GM18505 (cell line): Measurements from ENCODE around the gene BAK1.
"Not testable (repeated sequence)": the region's sequence is repeated elsewhere in the genome, so short reads cannot be mapped to it uniquely, and the experiment has no call there.

Source experiments
- ATAC-seq: cut with Tn5 transposase; IDR thresholded peaks from one replicate; pipeline ENCODE4 v1.9.1; 2021; ENCODE audit not compliant: unreplicated experiment
- POLR2A ChIP-seq: IDR thresholded peaks from 4 replicates; pipeline ENCODE4 v1.6.1; 2011; ENCODE audit warnings: borderline replicate concordance; ENCODE audit not compliant: insufficient read depth, insufficient read length; ENCODE audit errors: extremely low read depth

The BAK1 gene

DNA sequence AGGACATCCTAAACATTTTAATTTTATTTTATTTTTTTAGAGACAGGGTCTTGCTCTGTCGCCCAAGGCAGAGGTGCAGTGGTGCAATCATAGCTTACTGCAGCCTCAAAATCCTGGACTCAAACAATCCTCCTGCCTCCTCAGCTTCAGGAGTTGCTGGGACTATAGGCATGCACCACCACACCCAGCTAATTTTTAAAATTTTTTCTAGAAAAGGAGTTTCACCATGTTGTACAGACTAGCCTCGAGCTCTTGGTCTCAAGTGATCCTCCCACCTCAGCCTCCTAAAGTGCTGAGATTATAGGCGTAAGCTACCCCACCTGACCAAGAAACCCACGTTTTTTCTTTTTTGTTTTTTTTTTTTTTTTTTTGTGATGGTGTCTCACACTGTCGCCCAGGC is 33.3 kb downstream of the BAK1 start:
- TF ChIP-seq POLR2A, result no peak

DNA sequence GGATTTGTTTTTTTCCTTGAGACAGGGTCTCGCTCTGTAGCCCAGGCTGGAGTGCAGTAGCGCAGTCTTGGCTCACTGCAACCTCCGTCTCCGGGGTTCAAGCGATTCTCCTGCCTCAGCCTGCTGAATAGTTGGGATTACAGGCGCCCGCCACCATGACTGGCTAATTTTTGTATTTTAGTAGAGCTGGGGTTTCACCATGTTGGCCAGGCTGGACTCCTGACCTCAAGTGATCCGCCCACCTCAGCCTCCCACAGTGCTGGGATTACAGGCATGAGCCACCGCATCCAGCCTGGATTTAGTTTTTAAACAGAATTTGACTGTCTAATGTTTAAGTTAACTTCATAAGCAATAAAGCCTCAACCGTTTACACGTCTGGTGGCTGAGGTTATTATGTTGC is 34.8 kb downstream of the BAK1 start:
- ATAC-seq, result not testable (repeated sequence)

More for the DNA sequence above, 33.3 kb downstream of the BAK1 start:
- no peak for ATAC-seq

DNA sequence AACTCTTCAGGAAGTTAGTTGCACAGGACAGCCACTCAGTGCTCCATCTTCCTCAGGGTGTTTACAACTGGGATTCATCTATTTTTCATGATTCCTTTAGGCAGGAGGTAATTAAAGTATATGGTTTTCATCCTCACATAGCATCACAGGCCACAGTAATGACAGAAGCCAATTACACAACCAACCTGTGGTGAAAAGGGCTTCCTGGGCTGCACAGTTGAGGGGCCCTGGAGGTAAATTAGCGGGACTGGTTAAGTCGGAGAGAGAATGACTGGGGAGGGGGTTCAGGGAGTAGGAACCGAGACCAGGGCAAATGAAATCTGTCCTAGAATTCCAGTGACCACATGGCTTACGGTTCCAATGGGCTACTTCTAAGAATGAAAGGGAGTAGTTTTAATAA is 37.0 kb downstream of the BAK1 start:
- TF ChIP-seq POLR2A, result no peak
- ATAC-seq, result no peak

DNA sequence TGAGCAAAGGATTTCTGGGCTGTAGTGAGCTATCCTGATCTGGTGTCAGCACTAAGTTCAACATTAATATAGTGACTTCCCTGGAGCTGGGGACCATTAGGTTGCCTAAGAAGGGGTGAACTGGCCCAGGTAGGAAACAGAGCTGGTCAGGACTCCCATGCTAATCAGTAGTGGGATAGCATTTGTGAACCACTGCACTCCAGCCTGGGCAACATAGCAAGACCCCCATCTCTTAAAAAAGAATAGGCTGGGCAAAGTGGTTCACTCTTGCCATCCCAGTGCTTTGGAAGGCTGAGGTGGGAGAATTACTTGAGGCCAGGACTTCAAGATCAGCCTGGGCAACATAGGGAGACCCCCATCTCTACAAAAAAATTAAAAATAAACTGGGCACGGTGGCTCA is 39.3 kb downstream of the BAK1 start:
- no peak for ATAC-seq
- no peak for TF ChIP-seq POLR2A

DNA sequence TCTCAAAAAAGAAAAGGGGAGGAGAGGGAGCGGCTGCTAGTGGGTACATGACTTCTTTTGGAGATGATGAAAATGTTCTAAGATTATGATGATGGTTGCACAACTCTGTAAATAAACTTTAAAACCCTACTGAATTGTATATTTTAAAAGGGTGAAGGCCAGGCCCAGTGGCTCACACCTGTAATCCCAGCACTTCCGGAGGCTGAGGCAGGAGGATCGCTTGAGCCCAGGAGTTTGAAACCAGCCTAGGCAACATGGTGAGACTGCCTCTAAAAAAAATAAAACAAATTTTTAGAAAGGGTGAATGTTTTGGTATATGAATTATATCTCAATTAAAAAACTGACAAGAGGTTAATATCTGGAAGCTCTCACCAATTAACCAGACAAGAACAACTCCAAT is 45.4 kb downstream of the BAK1 start:
- no peak for ATAC-seq
- TF ChIP-seq POLR2A, result no peak

DNA sequence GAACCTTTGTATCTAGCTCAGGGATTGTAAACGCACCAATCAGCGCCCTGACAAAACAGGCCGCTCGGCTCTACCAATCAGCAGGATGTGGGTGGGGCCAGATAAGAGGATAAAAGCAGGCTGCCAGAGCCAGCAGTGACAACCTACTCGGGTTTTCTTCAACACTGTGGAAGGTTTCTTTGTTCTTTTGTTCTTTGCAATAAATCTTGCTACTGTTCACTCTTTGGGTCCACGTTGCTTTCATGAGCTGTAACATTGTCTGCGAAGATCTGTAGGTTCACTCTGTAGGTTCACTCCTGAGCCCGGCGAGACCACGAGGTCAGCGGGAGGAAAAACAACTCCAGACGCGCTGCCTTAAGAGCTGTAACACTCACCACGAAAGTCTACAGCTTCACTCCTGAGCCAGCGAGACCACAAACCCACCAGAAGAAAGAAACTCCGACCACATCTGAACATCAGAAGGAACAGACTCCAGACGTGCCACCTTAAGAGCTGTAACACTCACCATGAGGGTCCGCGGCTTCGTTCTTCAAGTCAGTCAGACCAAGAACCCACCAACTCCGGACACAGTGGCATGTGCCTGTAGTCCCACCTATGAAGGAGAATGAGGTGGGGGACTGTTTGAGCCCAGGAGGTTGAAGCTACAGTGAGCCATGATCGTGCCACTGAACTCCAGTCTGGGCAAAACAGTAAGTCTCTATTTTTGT is 46.8 kb downstream of the BAK1 start:
- ATAC-seq, result not testable (repeated sequence)

DNA sequence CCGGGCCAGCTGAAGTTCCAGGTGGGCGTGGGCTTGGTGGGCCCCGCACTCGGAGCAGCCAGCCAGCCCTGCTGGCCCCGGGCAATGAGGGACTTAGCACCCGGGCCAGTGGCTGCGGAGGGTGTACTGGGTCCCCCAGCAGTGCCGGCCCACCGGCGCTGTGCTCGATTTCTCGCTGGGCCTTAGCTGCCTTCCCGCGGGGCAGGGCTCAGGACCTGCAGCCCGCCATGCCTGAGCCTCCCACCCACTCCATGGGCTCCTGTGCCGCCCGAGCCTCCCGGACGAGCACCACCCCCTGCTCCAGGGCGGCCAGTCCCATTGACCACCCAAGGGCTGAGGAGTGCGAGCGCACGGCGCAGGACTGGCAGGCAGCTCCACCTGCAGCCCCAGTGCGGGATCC is 47.6 kb downstream of the BAK1 start:
- ATAC-seq, result not testable (repeated sequence)

DNA sequence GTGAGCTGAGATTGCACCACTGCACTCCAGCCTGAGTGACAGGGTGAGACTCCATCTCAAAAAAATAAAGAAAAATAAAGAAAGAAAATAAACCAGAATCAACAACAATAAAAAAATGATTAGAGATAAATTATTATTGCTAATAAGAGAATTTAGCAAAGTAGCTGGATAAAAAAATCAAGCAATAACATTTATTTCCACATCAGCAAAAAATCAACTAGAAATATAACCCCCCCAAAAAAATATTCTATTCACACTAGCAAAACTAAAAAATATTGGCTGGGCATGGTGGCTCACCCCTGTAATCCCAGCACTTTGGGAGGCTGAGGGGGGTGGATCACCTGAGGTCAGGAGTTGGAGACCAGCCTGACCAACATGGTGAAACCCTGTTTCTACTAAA is 49.5 kb downstream of the BAK1 start:
- not testable (repeated sequence) for ATAC-seq
